ENCODE data around the gene PCDH9.

DNA sequence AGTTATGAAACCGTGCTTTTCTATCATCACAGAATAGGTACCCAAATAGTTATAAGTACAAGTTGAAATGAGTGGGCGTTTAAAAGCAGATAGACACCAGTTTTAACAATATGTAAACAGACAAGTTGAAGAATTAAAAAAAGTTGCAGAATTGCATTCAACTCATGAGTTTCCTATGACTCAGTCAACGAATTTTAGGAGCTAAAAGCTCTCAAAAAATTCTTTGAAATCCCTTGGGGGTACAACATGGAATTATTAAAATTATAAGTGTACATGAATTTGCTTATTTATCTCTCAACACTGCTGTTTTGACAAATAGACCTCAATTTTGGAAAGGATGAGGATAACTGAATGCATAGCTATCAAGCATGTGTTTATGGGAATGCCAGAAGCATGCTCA is 693.4 kb downstream of the PCDH9 start:
- TF ChIP-seq ZNF274 (IDR thresholded peaks at IDR 0.05; ENCODE audit: low read depth, low read length) (no peak), SUZ12 (IDR thresholded peaks at IDR 0.05; ENCODE audit: extremely low read depth, insufficient read depth, insufficient read length) (no peak), YY1 (IDR thresholded peaks at IDR 0.05; ENCODE audit: insufficient read depth, insufficient read length) (no peak)

All from NT2/D1 (cell line).